Measurements from ENCODE around the gene PCNA. TPM values are rescaled to one million over a fixed set of nuclear protein-coding genes. Genes with fewer than 3 reads are reported as not detected.

The PCNA gene
- total and polyA plus RNA-seq, 4 donors = 47.9 to 74.1 (median 58.6) TPM

- Histone ChIP-seq H3K9me3 (ENCODE audit: control insufficient read depth in 4 of 4, insufficient read depth in 3 of 4, low read length in 3 of 4) (no peaks in the 10 kb centered on the region), H3K27me3 (ENCODE audit: control insufficient read depth in 3 of 3, insufficient read depth in 3 of 3, low read length in 2 of 3) (no peaks in the 10 kb centered on the region), H3K9ac (ENCODE audit: insufficient read depth in 1 of 2, low read length in 2 of 2) (no peak overlapping the region), H3K27ac (ENCODE audit: low read depth in 1 of 2, low read length in 1 of 2) (no peak overlapping the region), H3K4me1 (ENCODE audit: control insufficient read depth in 5 of 5, insufficient read depth in 5 of 5, low read length in 5 of 5) (peaks cover 0 to 44% (median 0%) of the 10 kb centered on the region in 5 donors), H3K4me3 (no peak overlapping the region), H3K36me3 (ENCODE audit: control insufficient read depth in 4 of 4, insufficient read depth in 4 of 4, low read length in 4 of 4) (no peaks in the 10 kb centered on the region)
- no peak for ATAC-seq (ENCODE audit: insufficient read depth, low FRiP score)
- WGBS, 2 donors = 97% methylated on average over 6 of the region's 6 CpGs
- no peak for TF ChIP-seq CTCF (IDR thresholded peaks at IDR 0.05; ENCODE audit: control extremely low read depth, extremely low read depth)
- DNase-seq = no peak
Measured at GRCh38 chr20:5154543-5154925, 34.8 kb upstream of the PCNA start.

- ATAC-seq (ENCODE audit: insufficient read depth, low FRiP score) (no peak), DNase-seq (no peak)
- no peaks in the 10 kb centered on the region for H3K9me3 ChIP-seq (ENCODE audit: control insufficient read depth in 4 of 4, insufficient read depth in 3 of 4, low read length in 3 of 4)
- peaks cover 0 to 44% (median 0%) of the 10 kb centered on the region in 5 donors for H3K4me1 ChIP-seq (ENCODE audit: control insufficient read depth in 5 of 5, insufficient read depth in 5 of 5, low read length in 5 of 5)
- H3K4me3 ChIP-seq = no peak overlapping the region
- no peaks in the 10 kb centered on the region for H3K36me3 ChIP-seq (ENCODE audit: control insufficient read depth in 4 of 4, insufficient read depth in 4 of 4, low read length in 4 of 4)
- WGBS, 2 donors = 87 to 90% methylated on average over 5 of the region's 5 CpGs
- no peak overlapping the region for H3K27ac ChIP-seq (ENCODE audit: low read depth in 1 of 2, low read length in 1 of 2)
- H3K27me3 ChIP-seq (ENCODE audit: control insufficient read depth in 3 of 3, insufficient read depth in 3 of 3, low read length in 2 of 3) = no peaks in the 10 kb centered on the region
- H3K9ac ChIP-seq (ENCODE audit: insufficient read depth in 1 of 2, low read length in 2 of 2) = no peak overlapping the region
- TF ChIP-seq CTCF (IDR thresholded peaks at IDR 0.05; ENCODE audit: control extremely low read depth, extremely low read depth) = no peak
Measured at GRCh38 chr20:5153612-5154542, 34.1 kb upstream of the PCNA start.

GRCh38 chr20:5153152-5153467 is 33.4 kb upstream of the PCNA start:
- H3K27ac ChIP-seq (ENCODE audit: low read depth in 1 of 2, low read length in 1 of 2) = no peak overlapping the region
- H3K36me3 ChIP-seq (ENCODE audit: control insufficient read depth in 4 of 4, insufficient read depth in 4 of 4, low read length in 4 of 4) = no peaks in the 10 kb centered on the region
- ATAC-seq (ENCODE audit: insufficient read depth, low FRiP score) (no peak), DNase-seq (no peak)
- WGBS, 2 donors = 95 to 96% methylated on average over 3 of the region's 3 CpGs
- no peak overlapping the region for H3K9ac ChIP-seq (ENCODE audit: insufficient read depth in 1 of 2, low read length in 2 of 2)
- H3K4me3 ChIP-seq = no peak overlapping the region
- H3K9me3 ChIP-seq (ENCODE audit: control insufficient read depth in 4 of 4, insufficient read depth in 3 of 4, low read length in 3 of 4) = no peaks in the 10 kb centered on the region
- H3K27me3 ChIP-seq (ENCODE audit: control insufficient read depth in 3 of 3, insufficient read depth in 3 of 3, low read length in 2 of 3) = no peaks in the 10 kb centered on the region
- no peak for TF ChIP-seq CTCF (IDR thresholded peaks at IDR 0.05; ENCODE audit: control extremely low read depth, extremely low read depth)
- H3K4me1 ChIP-seq (ENCODE audit: control insufficient read depth in 5 of 5, insufficient read depth in 5 of 5, low read length in 5 of 5) = peaks cover 0 to 49% (median 0%) of the 10 kb centered on the region in 5 donors

Measured in lung (tissue), 12 donors.